HCT116 (cell line): ENCODE data around the gene CDK14. TPM values are rescaled to one million over a fixed set of nuclear protein-coding genes. Genes with fewer than 3 reads are reported as not detected.
"Not testable (repeated sequence)": the region's sequence is repeated elsewhere in the genome, so short reads cannot be mapped to it uniquely, and the experiment has no call there.

ENCODE experiments used
- ATAC-seq: fragments of 200-7000 bp; cut with Tn5 transposase; 2 replicates; pipeline ENCODE4 v1.9.1; 2020; ENCODE audit warnings: mild to moderate bottlenecking, moderate library complexity
- BruUV-seq: library from RNA; stranded (reverse); fragments of 400-500 nt; replicated peaks from 2 replicates; lab custom pipeline; 2021; lab: Mats Ljungman, UMichigan
- CTCF ChIA-PET: fragments of 300-600 bp; sonication (Branson Sonifier 250); formaldehyde crosslinking; loops from one replicate; lab custom pipeline; 2021; ENCODE audit warnings: antibody characterized with exemption; lab: Charles Lee
- POLR2A ChIA-PET: fragments of 300-600, 350-600 bp; sonication (Branson Sonifier 250); formaldehyde crosslinking; loops from one replicate; lab custom pipeline; 2021; ENCODE audit warnings: antibody characterized with exemption; lab: Charles Lee
- RAD21 ChIA-PET, 2 experiments: fragments of 300-600 bp; sonication (Branson Sonifier 250); formaldehyde crosslinking; loops; one replicate each; lab custom pipeline; 2023; ENCODE audit warnings: low total read pairs in 2 of 2; ENCODE audit not compliant: uncharacterized antibody in 2 of 2, unreplicated experiment in 2 of 2, low non-redundant PET in 1 of 2; lab: Charles Lee
- DNase-seq: peaks from one replicate; pipeline ENCODE4 v3.0.0-alpha.2; 2010; ENCODE audit warnings: low read depth, low spot score
- H2AFZ ChIP-seq: fragments of 200-600 bp; shearing (Covaris generic), sonication (generic); 2 replicates; pipeline ENCODE4 v1.6.1; 2017; ENCODE audit warnings: low read depth, mixed run types, mixed read lengths, antibody characterized with exemption, low read length; ENCODE audit not compliant: poor library complexity, severe bottlenecking
- H3K27ac ChIP-seq: 2 replicates; pipeline ENCODE4 v1.5.1; 2012; ENCODE audit warnings: low read depth, low read length
- H3K27me3 ChIP-seq: fragments of 200-600 bp; sonication (generic); 2 replicates; pipeline ENCODE4 v1.6.1; 2016; ENCODE audit warnings: mixed run types, low read length, mixed read lengths; ENCODE audit not compliant: insufficient read depth
- H3K36me3 ChIP-seq, 2 experiments: fragments of 200-500 bp in 1 of 2; fragments of 200-600 bp in 1 of 2; sonication (Bioruptor generic) in 1 of 2; sonication (generic) in 1 of 2; 2 replicates each; pipeline versions ENCODE4 v1.5.1 to v1.6.1; 2014 to 2016; ENCODE audit warnings: low read length in 2 of 2, inconsistent platforms in 1 of 2, mixed read lengths in 1 of 2, mixed run types in 1 of 2; ENCODE audit not compliant: insufficient read depth in 2 of 2, control insufficient read depth in 1 of 2
- H3K4me1 ChIP-seq, 2 experiments: fragments of 200-600 bp in 1 of 2; sonication (generic) in 1 of 2; 2 replicates each; pipeline versions ENCODE4 v1.5.1 to v1.6.1; 2012 to 2017; ENCODE audit warnings: low read length in 2 of 2, inconsistent platforms in 1 of 2, mild to moderate bottlenecking in 1 of 2, mixed read lengths in 1 of 2, mixed run types in 1 of 2, moderate library complexity in 1 of 2; ENCODE audit not compliant: insufficient read depth in 2 of 2, control insufficient read depth in 1 of 2
- H3K4me2 ChIP-seq: fragments of 200-600 bp; sonication (generic); 2 replicates; pipeline ENCODE4 v1.6.1; 2017; ENCODE audit warnings: mixed run types, low read length, mixed read lengths
- H3K4me3 ChIP-seq, 2 experiments: fragments of 200-600 bp in 1 of 2; sonication (generic) in 1 of 2; replicated peaks in 1 of 2; 2 replicates each; pipeline ENCODE4 v1.5.1; 2011 to 2016; ENCODE audit warnings: low read length in 2 of 2, control low read depth in 1 of 2, low read depth in 1 of 2, mild to moderate bottlenecking in 1 of 2, mixed read lengths in 1 of 2, mixed run types in 1 of 2
- H3K79me2 ChIP-seq: fragments of 200-600 bp; sonication (generic); 2 replicates; pipeline ENCODE4 v1.6.1; 2017; ENCODE audit warnings: mild to moderate bottlenecking, mixed run types, low read length, moderate library complexity, mixed read lengths; ENCODE audit not compliant: insufficient read depth
- H3K9ac ChIP-seq: fragments of 200-600 bp; sonication (generic); 2 replicates; pipeline ENCODE4 v1.6.1; 2016; ENCODE audit warnings: low read length, mixed read lengths
- H3K9me2 ChIP-seq: fragments of 200-600 bp; sonication (generic), shearing (Covaris generic); 2 replicates; pipeline ENCODE4 v1.6.1; 2017; ENCODE audit warnings: mixed run types, mild to moderate bottlenecking, moderate library complexity; ENCODE audit not compliant: insufficient read depth
- H3K9me3 ChIP-seq, 2 experiments: fragments of 200-500 bp in 1 of 2; fragments of 200-600 bp in 1 of 2; sonication (Bioruptor generic) in 1 of 2; sonication (generic) in 1 of 2; 2 replicates each; pipeline ENCODE4 v1.6.1; 2014 to 2017; ENCODE audit warnings: low read length in 2 of 2, mixed read lengths in 2 of 2, inconsistent platforms in 1 of 2, low read depth in 1 of 2, mild to moderate bottlenecking in 1 of 2, mixed run types in 1 of 2, moderate library complexity in 1 of 2; ENCODE audit not compliant: control insufficient read depth in 1 of 2, insufficient read depth in 1 of 2
- H4K20me1 ChIP-seq: fragments of 200-600 bp; sonication (generic), shearing (Covaris generic); 2 replicates; pipeline ENCODE4 v1.6.1; 2017; ENCODE audit warnings: mixed run types, mild to moderate bottlenecking, moderate library complexity; ENCODE audit not compliant: insufficient read depth
- EGR1 ChIP-seq: IDR thresholded peaks from 2 replicates; pipeline ENCODE4 v1.6.1; 2012; ENCODE audit warnings: low read depth
- EZH2phosphoT487 ChIP-seq: fragments of 200-600 bp; IDR thresholded peaks from 2 replicates; pipeline ENCODE4 v1.6.1; 2018; ENCODE audit warnings: antibody characterized with exemption, borderline replicate concordance
- FOSL1 ChIP-seq: IDR thresholded peaks from 2 replicates; pipeline ENCODE4 v1.6.1; 2012; ENCODE audit warnings: low read depth
- POLR2A ChIP-seq: IDR thresholded peaks from 2 replicates; pipeline ENCODE4 v1.7.0; 2011; ENCODE audit warnings: borderline replicate concordance; ENCODE audit not compliant: insufficient read depth, insufficient read length; ENCODE audit errors: extremely low read depth
- POLR2AphosphoS5 ChIP-seq: IDR thresholded peaks from 2 replicates; pipeline ENCODE4 v1.6.1; 2011; ENCODE audit warnings: mild to moderate bottlenecking, low read depth, low read length, moderate library complexity
- TCF7L2 ChIP-seq: IDR thresholded peaks from 2 replicates; pipeline ENCODE4 v1.7.0; 2011; ENCODE audit warnings: borderline replicate concordance, inconsistent platforms; ENCODE audit not compliant: insufficient read depth, insufficient read length; ENCODE audit errors: extremely low read depth
- ZFX ChIP-seq: fragments of 450-650 bp; IDR thresholded peaks from 2 replicates; pipeline ENCODE4 v1.6.1; 2017
- intact Hi-C: fragments of 100-400 bp; cut with micrococcal nuclease; formaldehyde crosslinking; loops from 2 replicates; pipeline ENCODE4 v1.10.0; 2022
- total RNA-seq: library from RNA; stranded (reverse); gene quantifications from one replicate; pipeline ENCODE4 v1.2.1, GENCODE V29; 2021; ENCODE audit not compliant: unreplicated experiment
- TF ChIP-seq, protein P1 (sequence below), 3 experiments: fragments of 200-600 bp in 1 of 3; sonication (generic) in 1 of 3; IDR thresholded peaks in 2 of 3; conservative IDR thresholded peaks in 1 of 3; 2 replicates each; pipeline ENCODE4 v1.5.1; 2012 to 2017; ENCODE audit warnings: low read depth in 2 of 3, low read length in 2 of 3, antibody characterized with exemption in 1 of 3, borderline replicate concordance in 1 of 3, control low read depth in 1 of 3, mild to moderate bottlenecking in 1 of 3, mixed read lengths in 1 of 3, mixed run types in 1 of 3, moderate library complexity in 1 of 3; ENCODE audit not compliant: insufficient read depth in 1 of 3
- TF ChIP-seq, protein P2 (sequence below): IDR thresholded peaks from 2 replicates; pipeline ENCODE4 v1.6.1; 2012

The CDK14 gene
- total RNA-seq, 1 experiment from 2014 or later: 10.2 TPM

DNA sequence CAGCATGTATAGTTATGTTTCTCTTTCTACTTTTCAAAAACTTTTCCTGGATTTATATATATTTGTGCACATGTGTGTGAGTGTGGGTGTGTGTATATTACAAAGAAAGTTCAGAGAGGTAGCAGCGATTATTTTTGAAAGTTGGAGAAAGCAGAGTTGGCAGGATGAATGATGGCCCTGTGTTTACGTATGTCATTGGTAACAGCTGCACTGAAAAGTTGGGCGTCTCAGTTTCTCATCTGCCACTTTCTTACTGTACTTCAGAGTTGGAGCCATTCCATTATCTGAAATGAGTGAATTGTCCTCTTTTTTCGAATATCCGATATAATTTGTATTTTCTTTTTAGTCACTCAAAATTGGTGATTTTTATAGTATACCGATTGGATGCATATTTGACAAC, 172.2 kb downstream of the CDK14 start:
- ChIA-PET CTCF (no interaction called here), RAD21 (no interaction called here), POLR2A (no interaction called here)
- H3K9ac ChIP-seq: no peak overlapping the region
- H3K9me2 ChIP-seq: no peaks in the 10 kb centered on the region
- no peaks in the 10 kb centered on the region for H3K79me2 ChIP-seq
- TF ChIP-seq ZFX (no peak), EZH2phosphoT487 (no peak), EGR1 (no peak)
- ATAC-seq (no peak), DNase-seq (no peak)
- no peak overlapping the region for H3K4me3 ChIP-seq
- no peaks in the 10 kb centered on the region for H4K20me1 ChIP-seq
- no peaks in the 10 kb centered on the region for H3K36me3 ChIP-seq
- BruUV-seq: no TSS peak
- H2AFZ ChIP-seq: no peak overlapping the region
- H3K4me2 ChIP-seq: no peak overlapping the region
- no peak overlapping the region for H3K27ac ChIP-seq
- H3K27me3 ChIP-seq: no peaks in the 10 kb centered on the region
- no peaks in the 10 kb centered on the region for H3K9me3 ChIP-seq
- intact Hi-C loops: no loop called here
- H3K4me1 ChIP-seq: peaks cover 0 to 8% of the 10 kb centered on the region in 2 experiments; a peak in 3 of 4 replicates

GRCh38 chr7:90769036-90769435, 172.9 kb downstream of the CDK14 start:
- DNase-seq: no peak
- no TSS peak for BruUV-seq

GRCh38 chr7:90769566-90769965, 173.4 kb downstream of the CDK14 start:
- RAD21 ChIA-PET, intact Hi-C loops, POLR2A ChIA-PET, ATAC-seq, H3K4me3 ChIP-seq, H3K27ac ChIP-seq, H3K27me3 ChIP-seq, H3K9me2 ChIP-seq, CTCF ChIA-PET, H2AFZ ChIP-seq, H4K20me1 ChIP-seq, H3K79me2 ChIP-seq, H3K9ac ChIP-seq, H3K36me3 ChIP-seq, BruUV-seq, H3K4me1 ChIP-seq, H3K4me2 ChIP-seq, H3K9me3 ChIP-seq, DNase-seq: not testable (repeated sequence)

More at GRCh38 chr7:90769036-90769435, 172.9 kb downstream of the CDK14 start:
- no peak overlapping the region for H3K4me2 ChIP-seq
- H2AFZ ChIP-seq: no peak overlapping the region
- ChIA-PET RAD21 (no interaction called here), CTCF (no interaction called here), POLR2A (no interaction called here)
- intact Hi-C loops: no loop called here
- H3K79me2 ChIP-seq: no peaks in the 10 kb centered on the region
- TF ChIP-seq, protein P1, sequence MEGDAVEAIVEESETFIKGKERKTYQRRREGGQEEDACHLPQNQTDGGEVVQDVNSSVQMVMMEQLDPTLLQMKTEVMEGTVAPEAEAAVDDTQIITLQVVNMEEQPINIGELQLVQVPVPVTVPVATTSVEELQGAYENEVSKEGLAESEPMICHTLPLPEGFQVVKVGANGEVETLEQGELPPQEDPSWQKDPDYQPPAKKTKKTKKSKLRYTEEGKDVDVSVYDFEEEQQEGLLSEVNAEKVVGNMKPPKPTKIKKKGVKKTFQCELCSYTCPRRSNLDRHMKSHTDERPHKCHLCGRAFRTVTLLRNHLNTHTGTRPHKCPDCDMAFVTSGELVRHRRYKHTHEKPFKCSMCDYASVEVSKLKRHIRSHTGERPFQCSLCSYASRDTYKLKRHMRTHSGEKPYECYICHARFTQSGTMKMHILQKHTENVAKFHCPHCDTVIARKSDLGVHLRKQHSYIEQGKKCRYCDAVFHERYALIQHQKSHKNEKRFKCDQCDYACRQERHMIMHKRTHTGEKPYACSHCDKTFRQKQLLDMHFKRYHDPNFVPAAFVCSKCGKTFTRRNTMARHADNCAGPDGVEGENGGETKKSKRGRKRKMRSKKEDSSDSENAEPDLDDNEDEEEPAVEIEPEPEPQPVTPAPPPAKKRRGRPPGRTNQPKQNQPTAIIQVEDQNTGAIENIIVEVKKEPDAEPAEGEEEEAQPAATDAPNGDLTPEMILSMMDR (IDR thresholded peaks at IDR 0.05 in 2 of 3, conservative IDR thresholded peaks at IDR 0.05 in 1 of 3; ENCODE audit: borderline replicate concordance in 1 of 3, insufficient read depth in 1 of 3, low read depth in 2 of 3, low read length in 2 of 3): no peak
- no peak for TF ChIP-seq ZFX
- no peak for TF ChIP-seq POLR2A
- TF ChIP-seq, protein P2, sequence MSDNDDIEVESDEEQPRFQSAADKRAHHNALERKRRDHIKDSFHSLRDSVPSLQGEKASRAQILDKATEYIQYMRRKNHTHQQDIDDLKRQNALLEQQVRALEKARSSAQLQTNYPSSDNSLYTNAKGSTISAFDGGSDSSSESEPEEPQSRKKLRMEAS: no peak
- TF ChIP-seq POLR2AphosphoS5: no peak
- no peak for TF ChIP-seq EZH2phosphoT487
- TF ChIP-seq FOSL1: no peak
- no peak for TF ChIP-seq TCF7L2
- H3K27me3 ChIP-seq: no peaks in the 10 kb centered on the region
- no peak overlapping the region for H3K4me3 ChIP-seq
- H3K9me2 ChIP-seq: no peaks in the 10 kb centered on the region
- H3K36me3 ChIP-seq: no peaks in the 10 kb centered on the region
- H3K9me3 ChIP-seq: no peaks in the 10 kb centered on the region
- H3K4me1 ChIP-seq: peaks cover 0 to 8% of the 10 kb centered on the region in 2 experiments; a peak in 3 of 4 replicates
- H4K20me1 ChIP-seq: no peaks in the 10 kb centered on the region
- no peak for ATAC-seq
- no peak overlapping the region for H3K9ac ChIP-seq
- no peak overlapping the region for H3K27ac ChIP-seq
